ENCODE measurements around the gene ATF7.
"Not testable (repeated sequence)": the region's sequence is repeated elsewhere in the genome, so short reads cannot be mapped to it uniquely, and the experiment has no call there.

The ATF7 gene

GRCh38 chr12:53594897-53595615, 31.1 kb downstream of the ATF7 start:
- no peak for DNase-seq

GRCh38 chr12:53593707-53594106, 32.5 kb downstream of the ATF7 start:
- no peak for DNase-seq

- DNase-seq = no peak
Measured at GRCh38 chr12:53593031-53593430, 33.2 kb downstream of the ATF7 start.

- DNase-seq = no peak
Measured at GRCh38 chr12:53592426-53592825, 33.8 kb downstream of the ATF7 start.

- DNase-seq = no peak
Measured at GRCh38 chr12:53591301-53592206, 34.6 kb downstream of the ATF7 start.

GRCh38 chr12:53590652-53591051, 35.5 kb downstream of the ATF7 start:
- no peak for DNase-seq

- DNase-seq = no peak
Measured at GRCh38 chr12:53589915-53590314, 36.3 kb downstream of the ATF7 start.

- DNase-seq = no peak
Measured at GRCh38 chr12:53589423-53589822, 36.8 kb downstream of the ATF7 start.

- DNase-seq = no peak
Measured at GRCh38 chr12:53588123-53588522, 38.1 kb downstream of the ATF7 start.

- no peak for DNase-seq
Measured at GRCh38 chr12:53586745-53587144, 39.4 kb downstream of the ATF7 start.

- DNase-seq = no peak
Measured at GRCh38 chr12:53585448-53586125, 40.6 kb downstream of the ATF7 start.

GRCh38 chr12:53579545-53579955, 46.6 kb downstream of the ATF7 start:
- DNase-seq = no peak

GRCh38 chr12:53578783-53579182, 47.4 kb downstream of the ATF7 start:
- DNase-seq = no peak

GRCh38 chr12:53577941-53578352, 48.2 kb downstream of the ATF7 start:
- no peak for DNase-seq

GRCh38 chr12:53575502-53576249, 50.5 kb downstream of the ATF7 start:
- DNase-seq = no peak

- no peak for DNase-seq
Measured at GRCh38 chr12:53572134-53572758, 53.9 kb downstream of the ATF7 start.

- DNase-seq = no peak
Measured at GRCh38 chr12:53571295-53571694, 54.9 kb downstream of the ATF7 start.

- DNase-seq = no peak
Measured at GRCh38 chr12:53568809-53569557, 57.2 kb downstream of the ATF7 start.

- no peak for DNase-seq
Measured at GRCh38 chr12:53567961-53568808, 58.0 kb downstream of the ATF7 start.

- not testable (repeated sequence) for DNase-seq
Measured at GRCh38 chr12:53565376-53565775, 60.8 kb downstream of the ATF7 start.

- no peak for DNase-seq
Measured at GRCh38 chr12:53564941-53565340, 61.2 kb downstream of the ATF7 start.

Measured in femur (tissue), 1 donor.